ENCODE measurements around the gene TMEM214. TPM values are rescaled to one million over a fixed set of nuclear protein-coding genes. Genes with fewer than 3 reads are reported as not detected.

The TMEM214 gene
- total RNA-seq, 2 experiments from 2014 or later = 68.7 to 86.6 TPM

GRCh38 chr2:27038012-27038411 is 5.2 kb downstream of the TMEM214 start:
- Mint-ChIP-seq H3K9me3 (ENCODE audit: low read depth) (no peaks in the 10 kb centered on the region), H3K36me3 (peaks cover 40% of the 10 kb centered on the region), H3K4me1 (peaks cover 36% of the 10 kb centered on the region), H3K27me3 (no peaks in the 10 kb centered on the region), H3K4me3 (no peak overlapping the region), H3K27ac (no peak overlapping the region)
- DNase-seq (no peak), ATAC-seq (no peak)
- CTCF ChIA-PET = interaction anchor here (2.1 kb wide), 1 partner anchor 76 kb away, joined by 8 read pairs; no protein-coding TSS in a partner anchor

GRCh38 chr2:27038631-27039339 is 6.0 kb downstream of the TMEM214 start:
- H3K9me3 Mint-ChIP-seq (ENCODE audit: low read depth) = no peaks in the 10 kb centered on the region
- ATAC-seq = no peak
- no peak overlapping the region for H3K4me3 Mint-ChIP-seq
- no peaks in the 10 kb centered on the region for H3K27me3 Mint-ChIP-seq
- H3K27ac Mint-ChIP-seq = no peak overlapping the region
- H3K36me3 Mint-ChIP-seq = peaks cover 40% of the 10 kb centered on the region
- H3K4me1 Mint-ChIP-seq = peaks cover 30% of the 10 kb centered on the region
- CTCF ChIA-PET = interaction anchor here (2.1 kb wide), 1 partner anchor 77 kb away, joined by 8 read pairs; no protein-coding TSS in a partner anchor
- DNase-seq = no peak

- CTCF ChIA-PET = interaction anchor here (0.6 kb wide), 1 partner anchor 80 kb away, joined by 4 read pairs; no protein-coding TSS in a partner anchor
- H3K36me3 Mint-ChIP-seq = peaks cover 35% of the 10 kb centered on the region
- no peak overlapping the region for H3K27ac Mint-ChIP-seq
Measured at GRCh38 chr2:27039426-27039825, 6.7 kb downstream of the TMEM214 start.

GRCh38 chr2:27039871-27040270 is 7.1 kb downstream of the TMEM214 start:
- H3K9me3 Mint-ChIP-seq (ENCODE audit: low read depth) = no peaks in the 10 kb centered on the region
- CTCF ChIA-PET = interaction anchor here (0.6 to 2.5 kb wide), 2 partner anchors 10 to 81 kb away, joined by 4 to 8 read pairs; no protein-coding TSS in a partner anchor
- peaks cover 35% of the 10 kb centered on the region for H3K36me3 Mint-ChIP-seq
- ATAC-seq = no peak
- peaks cover 24% of the 10 kb centered on the region for H3K4me1 Mint-ChIP-seq
- no peak overlapping the region for H3K4me3 Mint-ChIP-seq
- H3K27ac Mint-ChIP-seq = no peak overlapping the region
- no peak for DNase-seq
- H3K27me3 Mint-ChIP-seq = no peaks in the 10 kb centered on the region

More at GRCh38 chr2:27039426-27039825, 6.7 kb downstream of the TMEM214 start:
- Mint-ChIP-seq H3K9me3 (ENCODE audit: low read depth) (no peaks in the 10 kb centered on the region), H3K4me3 (no peak overlapping the region), H3K27me3 (no peaks in the 10 kb centered on the region), H3K4me1 (peaks cover 24% of the 10 kb centered on the region)
- ATAC-seq (no peak), DNase-seq (no peak)

GRCh38 chr2:27040282-27040681 is 7.5 kb downstream of the TMEM214 start:
- peaks cover 20% of the 10 kb centered on the region for H3K4me1 Mint-ChIP-seq
- no peak for DNase-seq
- peaks cover 33% of the 10 kb centered on the region for H3K36me3 Mint-ChIP-seq

GRCh38 chr2:27041752-27042151 is 9.0 kb downstream of the TMEM214 start:
- no peaks in the 10 kb centered on the region for H3K9me3 Mint-ChIP-seq (ENCODE audit: low read depth)
- CTCF ChIA-PET = interaction anchor here (1.2 to 2.5 kb wide), 2 partner anchors 8 to 80 kb away, joined by 3 to 8 read pairs; no protein-coding TSS in a partner anchor
- H3K4me3 Mint-ChIP-seq = no peak overlapping the region
- H3K27me3 Mint-ChIP-seq = no peaks in the 10 kb centered on the region
- ATAC-seq (no peak), DNase-seq (no peak)
- H3K4me1 Mint-ChIP-seq = peaks cover 16% of the 10 kb centered on the region
- H3K27ac Mint-ChIP-seq = no peak overlapping the region
- H3K36me3 Mint-ChIP-seq = peaks cover 25% of the 10 kb centered on the region

More at GRCh38 chr2:27040282-27040681, 7.5 kb downstream of the TMEM214 start:
- no peak overlapping the region for H3K4me3 Mint-ChIP-seq
- H3K9me3 Mint-ChIP-seq (ENCODE audit: low read depth) = no peaks in the 10 kb centered on the region
- no peak overlapping the region for H3K27ac Mint-ChIP-seq
- CTCF ChIA-PET = interaction anchor here (0.6 to 2.5 kb wide), 3 partner anchors 10 to 706 kb away, joined by 3 to 8 read pairs (median 3); no protein-coding TSS in a partner anchor
- no peaks in the 10 kb centered on the region for H3K27me3 Mint-ChIP-seq
- ATAC-seq = no peak

GRCh38 chr2:27042159-27042661 is 9.4 kb downstream of the TMEM214 start:
- H3K4me3 Mint-ChIP-seq = no peak overlapping the region
- ATAC-seq (no peak), DNase-seq (no peak)
- H3K27ac Mint-ChIP-seq = no peak overlapping the region
- H3K9me3 Mint-ChIP-seq (ENCODE audit: low read depth) = no peaks in the 10 kb centered on the region
- no peaks in the 10 kb centered on the region for H3K27me3 Mint-ChIP-seq
- CTCF ChIA-PET = interaction anchor here (1.4 to 2.5 kb wide), 2 partner anchors 8 to 44 kb away, joined by 3 to 8 read pairs; partner anchors contain the start of gene KHK
- peaks cover 16% of the 10 kb centered on the region for H3K4me1 Mint-ChIP-seq
- peaks cover 21% of the 10 kb centered on the region for H3K36me3 Mint-ChIP-seq

GRCh38 chr2:27042985-27043634 is 10.3 kb downstream of the TMEM214 start:
- Mint-ChIP-seq H3K36me3 (peaks cover 17% of the 10 kb centered on the region), H3K27me3 (no peaks in the 10 kb centered on the region), H3K4me3 (no peak overlapping the region), H3K27ac (no peak overlapping the region), H3K4me1 (peaks cover 19% of the 10 kb centered on the region), H3K9me3 (ENCODE audit: low read depth) (no peaks in the 10 kb centered on the region)
- DNase-seq = no peak
- ATAC-seq = no peak
- CTCF ChIA-PET = interaction anchor here (1.4 kb wide), 1 partner anchor 44 kb away, joined by 3 read pairs; the partner anchor contains the start of gene KHK

GRCh38 chr2:27049422-27050280 is 16.9 kb downstream of the TMEM214 start:
- peak; percentile 72 for DNase-seq
- Mint-ChIP-seq H3K27ac (peak overlapping the region; percentile 94), H3K27me3 (peaks cover 6% of the 10 kb centered on the region), H3K4me3 (peak overlapping the region; percentile 80), H3K9me3 (ENCODE audit: low read depth) (no peaks in the 10 kb centered on the region), H3K36me3 (peaks cover 11% of the 10 kb centered on the region), H3K4me1 (peaks cover 20% of the 10 kb centered on the region)
- ATAC-seq = peak; percentile 12
- CTCF ChIA-PET = interaction anchor here (0.7 to 4.4 kb wide), 11 partner anchors 8 to 450 kb away, joined by 3 to 45 read pairs (median 8); partner anchors contain the start of genes KHK, OST4 and TMEM214

- Mint-ChIP-seq H3K36me3 (peaks cover 11% of the 10 kb centered on the region), H3K9me3 (ENCODE audit: low read depth) (no peaks in the 10 kb centered on the region), H3K4me1 (peaks cover 20% of the 10 kb centered on the region), H3K27me3 (peaks cover 6% of the 10 kb centered on the region), H3K27ac (peak overlapping the region; percentile 94), H3K4me3 (peak overlapping the region; percentile 80)
- CTCF ChIA-PET = interaction anchor here (1.0 to 4.4 kb wide), 15 partner anchors 9 to 653 kb away, joined by 3 to 45 read pairs (median 6); partner anchors contain the start of genes KHK, OST4, PREB and TMEM214
- ATAC-seq (peak; percentile 61), DNase-seq (peak; percentile 96)
Measured at GRCh38 chr2:27050281-27050995, 17.7 kb downstream of the TMEM214 start.

- CTCF ChIA-PET = interaction anchor here (0.8 to 4.4 kb wide), 16 partner anchors 10 to 652 kb away, joined by 3 to 45 read pairs (median 6); partner anchors contain the start of genes KHK, OST4, PREB and TMEM214
- peak; percentile 84 for ATAC-seq
- H3K4me1 Mint-ChIP-seq = peaks cover 20% of the 10 kb centered on the region
Measured at GRCh38 chr2:27050996-27051901, 18.5 kb downstream of the TMEM214 start, which contains the start of gene AGBL5. Gene AGBL5, plus strand, starts transcription at chr2:27051668. Its CDS starts 1,291 bp downstream, at chr2:27052959.

More at GRCh38 chr2:27050996-27051901, 18.5 kb downstream of the TMEM214 start, which contains the start of gene AGBL5:
- DNase-seq = peak; percentile 98
- H3K9me3 Mint-ChIP-seq (ENCODE audit: low read depth) = no peaks in the 10 kb centered on the region
- H3K27me3 Mint-ChIP-seq = peaks cover 6% of the 10 kb centered on the region
- H3K36me3 Mint-ChIP-seq = peaks cover 14% of the 10 kb centered on the region
- peak within 1 kb of the TSS; percentile 94 for H3K27ac Mint-ChIP-seq
- peak within 1 kb of the TSS; percentile 80 for H3K4me3 Mint-ChIP-seq
